ENCODE measurements around the gene ARHGDIA.

- no peak for TF ChIP-seq CTCF (conservative IDR thresholded peaks at IDR 0.05)
- TF ChIP-seq ZFX (IDR thresholded peaks at IDR 0.05), result no peak
These were observed 18.5 kb upstream of the ARHGDIA start for GRCh38 chr17:81889602-81890001.
